Stimulated activated CD4-positive, alpha-beta T cell treated with anti-CD3 and anti-CD28 coated beads, Interleukin-15, amount 100 ng/mL, for 48 hours (primary cell): Measurements from ENCODE around the gene MYPOP.

ENCODE experiments used
- DNase-seq, 2 donors: peaks; one replicate each; pipeline ENCODE4 v3.0.0-alpha.2; 2020; ENCODE audit warnings: low read depth in 2 of 2

The MYPOP gene

DNA sequence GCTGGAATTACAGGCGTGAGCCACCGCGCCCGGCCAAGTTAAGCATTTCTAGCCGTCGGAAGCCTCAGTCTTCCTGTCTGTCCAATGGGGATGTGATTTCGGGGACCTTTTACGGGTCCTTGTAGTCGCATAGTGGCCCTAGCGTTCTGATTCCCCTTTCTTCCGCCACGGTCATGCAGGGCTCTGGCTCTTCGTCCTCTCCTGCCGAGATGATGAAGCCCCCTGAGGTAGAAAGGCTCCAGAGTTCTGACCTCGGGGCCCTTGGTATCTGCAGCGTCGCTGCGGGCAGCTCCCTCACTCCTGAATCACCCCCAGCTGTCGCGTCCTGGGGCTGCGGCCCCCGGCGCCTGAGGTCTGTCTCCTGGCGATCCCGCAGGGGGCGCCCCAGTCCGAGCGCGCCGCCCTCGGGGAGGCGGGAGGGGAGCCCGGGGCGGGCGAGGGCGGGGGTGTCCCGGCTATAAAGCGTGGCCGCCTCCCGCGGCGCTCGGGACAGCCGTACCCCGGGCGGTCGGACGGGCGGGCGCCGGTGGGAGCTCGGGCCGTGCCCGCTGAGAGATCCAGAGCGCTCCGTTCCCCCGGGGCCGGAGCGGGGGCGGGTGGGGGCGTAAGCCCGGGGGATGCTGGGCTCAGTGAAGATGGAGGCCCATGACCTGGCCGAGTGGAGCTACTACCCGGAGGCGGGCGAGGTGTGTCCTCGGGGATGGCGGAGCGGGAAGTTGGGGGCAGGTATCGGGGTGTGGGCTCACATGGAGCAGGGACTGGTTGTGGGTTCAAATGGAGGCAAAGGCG lies 38.4 kb downstream of the MYPOP start, which contains the start of gene FOXA3:
Gene FOXA3 (plus strand): TSS at position 487 of the 789 bp plus-strand sequence. CDS start 131 bp downstream, at position 618.
- DNase-seq = peak in 1 of 2 donors; percentile 57

DNA sequence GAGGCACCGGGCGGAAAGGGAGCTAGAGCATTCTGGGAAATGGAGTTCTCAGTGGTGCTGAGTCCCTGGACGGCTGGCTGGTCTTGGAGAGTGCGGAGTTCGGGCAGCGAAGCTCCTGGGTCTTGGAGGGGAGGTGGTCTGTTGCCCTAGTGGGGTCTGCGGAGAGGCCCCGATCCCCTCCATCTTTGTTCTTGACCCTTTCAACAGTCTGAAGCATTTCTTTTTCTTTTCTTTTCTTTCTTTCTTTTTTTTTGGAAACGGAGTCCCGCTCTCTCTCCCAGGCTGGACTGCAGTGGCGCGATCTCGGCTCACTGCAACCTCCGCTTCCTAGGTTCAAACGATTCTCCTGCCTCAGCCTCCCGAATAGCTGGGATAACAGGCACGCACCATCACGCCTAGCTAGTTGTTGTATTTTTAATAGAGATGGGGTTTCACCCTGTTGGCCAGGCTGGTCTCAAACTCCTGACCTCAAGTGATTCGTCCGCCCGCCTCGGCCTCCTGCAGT lies 39.0 kb downstream of the MYPOP start:
- no peak for DNase-seq

DNA sequence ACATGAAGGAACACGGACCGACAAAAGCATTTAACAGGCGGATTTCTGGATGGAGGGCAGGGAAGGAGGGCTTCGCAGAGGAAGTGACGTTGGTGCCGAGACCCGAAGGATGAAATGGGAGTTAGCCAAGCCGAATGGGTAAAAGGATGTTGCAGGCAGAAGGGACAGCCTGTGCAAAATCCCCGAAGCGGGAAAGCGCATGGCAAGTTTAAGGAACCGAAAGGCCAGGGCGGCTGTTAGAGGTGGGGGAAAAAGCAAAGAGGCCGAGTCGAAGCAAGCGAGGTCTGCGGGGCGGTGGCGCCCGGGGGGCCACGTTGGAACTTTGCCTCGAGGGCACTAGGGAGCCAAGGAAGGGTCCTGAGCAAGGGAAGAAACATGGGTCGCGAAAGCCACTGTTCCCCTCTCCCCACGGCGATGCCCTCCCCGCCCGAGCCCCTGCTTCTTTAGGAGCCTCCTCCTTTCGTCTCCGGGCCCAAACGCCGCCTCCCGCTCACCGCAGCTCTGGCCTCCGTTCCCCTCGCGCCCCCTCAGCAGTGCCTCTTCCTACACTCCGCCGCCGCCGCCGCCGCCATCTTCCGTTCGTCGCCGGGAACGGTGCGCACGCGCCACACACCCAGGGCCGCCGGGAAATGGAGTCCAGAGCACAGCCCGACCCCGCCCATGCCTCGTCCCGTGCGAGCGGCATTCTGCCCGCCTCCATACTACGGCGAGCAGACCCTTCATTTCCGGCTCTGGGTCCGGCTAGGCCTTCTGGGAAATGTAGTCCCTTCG lies 39.7 kb downstream of the MYPOP start, which contains the start of gene SYMPK:
Gene SYMPK (minus strand): TSS at position 584 of the 771 bp plus-strand sequence. CDS start 8,652 bp downstream, outside the sequence.
- DNase-seq = peak; percentile 98 to 99

DNA sequence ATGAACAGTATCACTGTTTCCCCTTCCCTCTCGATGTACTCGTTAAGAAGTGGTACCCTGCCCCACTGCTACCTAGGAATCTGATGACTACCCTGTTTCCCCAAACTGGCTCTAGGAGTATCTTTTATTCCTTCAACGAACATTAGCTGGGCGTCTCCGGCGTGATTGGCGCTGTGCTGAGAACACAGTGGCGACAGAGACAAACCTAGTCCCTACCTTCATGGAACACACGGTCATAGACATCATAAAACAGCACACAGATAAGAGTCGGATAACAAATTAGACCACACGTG lies 40.2 kb downstream of the MYPOP start:
- no peak for DNase-seq

DNA sequence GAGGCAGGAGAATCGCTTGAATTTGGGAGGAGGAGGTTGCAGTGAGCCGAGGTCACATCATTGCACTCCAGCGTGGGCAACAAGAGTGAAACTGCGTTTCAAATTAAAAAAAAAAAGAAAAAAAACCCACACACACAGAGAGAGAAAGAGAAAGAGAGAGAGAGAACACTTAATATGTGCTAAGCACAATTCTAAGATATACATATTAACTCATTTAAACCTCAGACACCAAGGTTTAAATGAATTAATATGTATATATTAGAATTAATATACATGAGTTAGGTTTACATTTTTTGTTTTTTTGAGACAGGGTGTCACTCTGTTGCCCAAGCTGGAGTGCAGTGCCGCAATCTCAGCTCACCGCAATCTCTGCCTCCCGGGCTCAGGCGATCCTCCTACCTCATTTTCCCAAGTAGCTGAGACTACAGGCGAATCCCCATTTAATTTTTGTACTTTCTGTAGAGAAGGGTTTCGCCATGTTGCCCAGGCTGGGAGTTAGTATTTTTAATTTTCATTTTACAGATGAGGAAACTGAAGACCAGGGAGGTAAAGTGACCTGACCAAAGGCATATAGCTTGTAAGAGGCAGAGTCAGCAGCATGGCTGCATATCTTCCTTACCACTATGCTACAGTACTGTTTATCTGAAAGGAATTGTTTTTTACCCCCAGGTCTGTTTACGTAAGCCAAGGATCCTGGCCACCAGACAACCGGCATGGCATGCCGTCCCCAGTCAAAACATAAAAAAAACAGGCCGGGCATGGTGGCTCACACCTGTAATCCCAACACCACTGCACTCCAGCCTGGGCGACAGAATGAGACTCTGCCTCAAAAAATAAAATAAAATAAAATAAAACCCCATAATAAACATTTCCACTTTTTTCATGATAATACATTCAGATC lies 41.8 kb downstream of the MYPOP start:
- no peak for DNase-seq

DNA sequence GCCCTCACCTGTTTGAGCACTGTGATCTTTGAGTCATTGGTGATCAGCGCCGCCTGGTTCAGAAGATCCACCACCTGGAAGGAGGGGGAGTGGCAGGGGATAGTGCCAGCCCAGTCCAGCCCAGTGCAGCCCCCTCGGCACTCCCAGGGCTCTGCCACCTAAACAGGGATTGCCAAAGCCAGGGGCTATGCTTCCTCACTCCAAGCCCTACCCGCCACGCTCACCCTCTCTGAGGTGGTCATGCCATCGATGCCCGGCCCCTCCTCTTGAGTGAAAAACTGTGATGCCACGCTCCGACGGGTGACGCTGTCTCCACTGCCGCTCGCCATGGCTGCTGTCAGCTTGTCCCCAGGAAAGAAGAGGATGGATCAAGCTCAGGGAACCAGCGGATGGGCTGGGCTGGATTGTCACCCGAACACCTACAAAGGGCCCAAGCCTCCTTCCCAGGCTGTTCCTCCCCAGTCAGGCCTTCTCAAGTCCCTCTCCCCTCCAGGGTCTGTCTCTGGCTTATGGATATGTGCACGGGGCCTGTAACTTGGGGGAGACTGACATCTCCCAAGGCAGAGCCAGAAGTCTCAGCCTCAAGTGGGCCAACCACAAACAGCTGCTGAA lies 48.1 kb downstream of the MYPOP start:
- no peak for DNase-seq

DNA sequence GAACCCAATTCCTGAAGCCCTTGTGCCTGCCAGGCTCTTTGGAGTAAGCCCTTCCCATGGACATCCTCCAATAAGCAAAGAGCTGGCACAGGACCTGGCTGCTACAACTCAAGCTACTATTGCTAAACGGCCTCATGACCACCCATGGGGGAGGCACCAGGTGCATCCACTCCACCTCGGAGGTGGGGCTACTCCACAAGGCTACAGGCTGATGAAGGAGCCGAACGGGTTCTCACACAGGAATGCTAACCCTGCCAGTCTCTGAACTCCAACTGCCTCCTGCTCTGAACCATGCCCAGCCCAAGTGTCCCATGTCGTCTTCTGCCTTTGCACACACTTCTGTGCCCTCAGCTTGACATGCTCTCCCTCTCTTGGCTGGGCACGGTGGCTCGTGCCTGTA lies 49.4 kb downstream of the MYPOP start:
- no peak for DNase-seq

DNA sequence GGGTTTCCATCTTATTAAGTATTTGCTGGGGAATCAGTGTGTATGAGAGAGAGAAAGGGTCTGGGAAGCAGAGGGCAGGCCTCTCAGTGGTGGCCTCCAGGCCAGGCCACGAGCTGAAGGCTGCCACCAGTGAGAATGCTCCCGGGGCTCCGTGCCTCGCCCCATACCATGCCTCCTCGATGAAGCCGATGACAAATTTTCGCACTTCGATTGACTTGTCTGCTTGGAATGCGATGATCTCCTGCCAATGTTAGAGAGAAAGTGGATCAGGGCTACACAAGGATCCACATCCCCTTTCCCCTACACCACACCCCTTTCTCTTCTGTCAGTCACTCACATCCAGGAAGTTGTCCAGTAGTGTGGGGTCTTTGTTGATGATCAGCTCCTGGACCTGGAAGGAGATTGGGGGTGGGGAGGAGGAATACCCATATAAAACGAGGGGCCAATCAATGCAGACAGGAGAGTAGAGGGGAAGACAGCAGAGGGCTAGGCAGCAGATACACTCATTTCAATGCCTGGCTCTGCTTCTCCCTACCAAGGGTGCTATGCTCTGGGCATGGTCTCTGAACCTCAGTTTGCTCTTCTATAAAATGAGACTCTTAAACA lies 50.2 kb downstream of the MYPOP start:
- no peak for DNase-seq

DNA sequence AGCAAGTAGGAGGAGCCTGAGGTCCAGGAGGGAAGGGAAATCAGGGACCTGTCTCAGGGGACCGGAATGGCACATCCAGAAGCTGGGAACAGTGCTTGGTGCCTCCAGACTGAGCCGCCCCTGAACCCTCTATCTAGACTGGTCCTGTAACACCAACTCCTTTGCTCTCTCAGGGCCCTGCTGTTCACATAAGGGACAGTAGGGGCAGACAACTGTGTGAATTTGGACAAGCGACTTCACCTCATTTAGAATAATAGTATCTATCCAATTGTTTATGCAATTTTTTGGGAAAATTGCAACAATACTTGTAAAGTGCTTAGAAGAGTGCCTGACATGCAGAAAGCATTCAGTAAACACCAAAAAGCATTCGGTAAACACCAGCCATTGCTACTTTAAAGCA lies 53.5 kb downstream of the MYPOP start:
- DNase-seq = no peak

DNA sequence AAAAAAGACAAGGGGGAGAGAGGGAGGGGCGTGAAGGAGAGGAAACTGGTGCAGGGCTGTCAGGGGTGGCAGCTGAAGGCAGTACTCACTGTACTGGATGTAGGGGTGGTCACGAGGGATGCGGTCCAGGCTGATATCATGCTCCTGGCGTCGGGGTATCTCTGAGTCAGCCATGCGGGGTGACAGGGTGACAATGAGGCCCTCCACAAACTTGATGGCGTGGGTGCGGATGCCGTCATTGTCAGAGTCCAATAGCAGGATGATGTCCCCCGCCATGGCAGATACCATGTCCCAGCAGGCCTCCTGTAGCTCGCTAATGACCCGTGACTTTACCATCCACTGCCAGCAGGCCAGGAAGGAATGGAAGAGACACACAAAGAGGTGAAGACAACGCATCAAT lies 54.8 kb downstream of the MYPOP start:
- DNase-seq = no peak

DNA sequence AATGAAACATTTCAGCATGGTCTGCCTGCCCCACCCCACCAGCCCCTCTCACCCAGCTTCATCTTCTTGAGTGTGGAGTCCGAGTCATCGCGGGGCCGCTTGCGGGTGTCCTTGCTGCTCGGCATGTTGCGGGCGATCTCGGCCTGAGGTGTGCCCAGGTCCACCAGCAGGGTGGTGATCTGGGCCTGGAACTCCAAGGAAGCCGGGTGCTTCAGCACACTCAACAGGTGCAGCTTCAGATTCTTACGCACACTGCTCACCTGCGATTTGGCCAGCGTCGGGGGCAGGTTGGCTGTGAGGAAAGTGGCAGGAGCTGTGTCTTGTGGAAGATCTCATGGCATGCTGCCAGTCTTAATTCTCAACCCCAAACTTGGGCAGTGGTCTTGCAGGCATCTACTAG lies 60.2 kb downstream of the MYPOP start:
- DNase-seq = no peak
